KOPT-K1 (cell line): ENCODE results near the gene RFX5.

Source experiments
- H3K27ac ChIP-seq: fragments of 200-600 bp; sonication (generic); 2 replicates; pipeline ENCODE4 v1.5.1; 2016; ENCODE audit warnings: antibody characterized with exemption, mild to moderate bottlenecking, low read depth, low read length; ENCODE audit not compliant: poor library complexity, severe bottlenecking
- H3K36me3 ChIP-seq: fragments of 200-600 bp; sonication (generic); 2 replicates; pipeline ENCODE4 v1.5.1; 2017; ENCODE audit warnings: antibody characterized with exemption, mild to moderate bottlenecking, low read length, moderate library complexity; ENCODE audit not compliant: insufficient read depth
- H3K9me3 ChIP-seq: fragments of 200-600 bp; sonication (generic); 2 replicates; pipeline ENCODE4 v1.5.1; 2017; ENCODE audit warnings: antibody characterized with exemption, low read length, mild to moderate bottlenecking; ENCODE audit not compliant: insufficient read depth, poor library complexity, severe bottlenecking

The RFX5 gene

DNA sequence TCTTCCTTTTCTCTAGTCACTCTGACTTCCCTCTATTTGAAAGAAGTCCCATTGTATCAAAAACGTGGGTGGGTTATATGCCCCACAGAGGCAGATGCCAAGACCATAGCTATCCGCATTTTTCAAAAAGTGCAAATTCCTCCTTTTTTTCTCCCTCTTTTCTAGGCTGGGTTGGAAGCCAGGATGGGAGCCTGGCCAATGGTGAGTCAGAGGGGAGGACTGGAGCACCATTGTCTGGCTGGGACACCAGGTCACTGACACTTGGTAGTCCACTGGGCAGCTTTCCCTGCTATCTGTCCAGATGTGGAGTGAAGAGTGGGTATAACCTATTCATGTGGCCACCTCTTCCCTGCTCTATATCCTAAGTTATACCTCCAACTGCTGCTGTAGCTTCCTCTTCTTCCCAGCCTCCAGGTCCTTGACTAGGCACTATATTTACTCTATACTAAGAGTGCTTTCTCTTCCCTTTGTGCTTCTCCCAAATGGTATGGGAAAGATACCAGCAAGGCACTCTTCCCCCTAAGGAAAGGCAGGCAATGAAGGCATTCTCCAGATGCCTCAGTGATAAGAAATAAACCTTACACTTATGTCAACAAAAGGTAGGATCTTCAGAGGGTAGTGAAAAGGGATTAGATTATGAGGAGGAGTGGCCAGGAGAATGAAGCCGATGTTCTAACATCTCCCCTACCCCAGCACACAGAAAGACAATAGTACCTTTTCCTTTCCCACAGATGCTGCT, 32.7 kb downstream of the RFX5 start:
- H3K9me3 ChIP-seq = no peaks in the 10 kb centered on the region
- peaks cover 90% of the 10 kb centered on the region for H3K36me3 ChIP-seq
- H3K27ac ChIP-seq = no peak overlapping the region

GRCh38 chr1:151313501-151313900, 33.6 kb downstream of the RFX5 start:
- peaks cover 91% of the 10 kb centered on the region for H3K36me3 ChIP-seq
- no peak overlapping the region for H3K27ac ChIP-seq
- no peaks in the 10 kb centered on the region for H3K9me3 ChIP-seq

DNA sequence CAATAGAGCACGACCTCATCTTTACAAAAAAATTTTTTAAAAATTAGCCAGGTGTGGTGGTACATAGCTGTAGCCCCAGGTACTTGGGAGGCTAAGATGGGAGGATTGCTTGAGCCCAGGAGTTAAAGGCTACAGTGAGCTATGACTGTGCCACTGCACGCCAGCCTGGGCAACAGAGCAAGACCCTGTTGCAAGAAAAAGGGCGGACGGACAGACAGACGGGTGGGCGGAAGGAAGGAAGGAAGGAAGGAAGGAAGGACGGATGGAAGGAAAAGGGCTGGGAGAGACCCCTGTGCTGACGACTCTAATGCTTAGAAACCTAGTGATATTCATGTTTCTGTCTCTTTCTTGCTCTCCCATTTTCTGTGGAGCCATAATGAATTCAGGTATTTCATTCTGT, 34.2 kb downstream of the RFX5 start:
- Histone ChIP-seq H3K27ac (no peak overlapping the region), H3K9me3 (no peaks in the 10 kb centered on the region), H3K36me3 (peaks cover 96% of the 10 kb centered on the region)

GRCh38 chr1:151312411-151312810, 34.6 kb downstream of the RFX5 start:
- Histone ChIP-seq H3K36me3 (peaks cover 96% of the 10 kb centered on the region), H3K9me3 (no peaks in the 10 kb centered on the region), H3K27ac (no peak overlapping the region)

GRCh38 chr1:151311589-151312331, 35.3 kb downstream of the RFX5 start:
- no peaks in the 10 kb centered on the region for H3K9me3 ChIP-seq
- peaks cover 99% of the 10 kb centered on the region for H3K36me3 ChIP-seq
- no peak overlapping the region for H3K27ac ChIP-seq

DNA sequence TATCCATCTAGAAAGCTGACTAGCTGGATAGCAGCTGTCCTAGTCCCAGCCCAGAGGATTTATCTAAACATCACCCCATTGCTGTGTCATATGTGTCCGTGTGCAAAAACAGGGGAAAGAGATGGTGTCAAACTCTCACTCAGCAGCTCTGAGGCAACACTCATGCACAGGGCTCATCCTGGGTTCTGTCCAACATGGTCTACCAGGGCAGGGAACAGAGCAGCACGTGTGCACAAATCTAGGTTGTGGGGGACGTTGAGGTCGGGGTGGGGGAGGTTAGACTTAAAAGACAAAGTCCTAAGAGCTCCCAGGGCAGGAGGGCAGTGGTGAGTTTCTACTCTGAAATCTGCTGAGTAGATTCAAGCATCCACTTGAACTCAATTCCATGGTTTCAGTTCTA, 36.0 kb downstream of the RFX5 start:
- peaks cover 99% of the 10 kb centered on the region for H3K36me3 ChIP-seq
- no peak overlapping the region for H3K27ac ChIP-seq

GRCh38 chr1:151309811-151310323, 37.2 kb downstream of the RFX5 start:
- Histone ChIP-seq H3K9me3 (no peaks in the 10 kb centered on the region), H3K27ac (no peak overlapping the region), H3K36me3 (peaks cover 99% of the 10 kb centered on the region)

More for the DNA sequence above, 36.0 kb downstream of the RFX5 start:
- no peaks in the 10 kb centered on the region for H3K9me3 ChIP-seq

GRCh38 chr1:151294742-151295462, 52.1 kb downstream of the RFX5 start:
- Histone ChIP-seq H3K36me3 (peaks cover 92% of the 10 kb centered on the region), H3K27ac (no peak overlapping the region), H3K9me3 (no peaks in the 10 kb centered on the region)

DNA sequence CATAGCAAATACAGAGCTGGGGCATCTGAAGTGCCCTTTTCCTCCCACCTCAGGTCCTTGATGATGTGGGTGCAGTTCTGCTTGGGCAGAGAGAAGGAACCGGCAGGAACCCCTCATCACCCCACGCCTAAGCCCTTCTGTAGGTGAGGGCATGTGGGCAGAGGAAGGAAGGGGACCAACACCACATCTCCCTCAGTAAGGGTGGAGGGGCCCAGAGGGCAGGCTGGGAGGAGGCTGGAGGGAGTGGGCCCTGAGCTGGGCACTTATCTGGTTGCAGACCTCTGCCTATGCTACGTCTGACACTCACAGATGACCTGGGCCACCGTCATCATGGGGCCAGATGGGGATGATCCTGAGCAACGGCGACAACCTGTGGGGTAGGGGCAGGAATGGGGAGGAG, 54.0 kb downstream of the RFX5 start:
- Histone ChIP-seq H3K9me3 (no peaks in the 10 kb centered on the region), H3K36me3 (peaks cover 92% of the 10 kb centered on the region), H3K27ac (peak overlapping the region; percentile 73)

DNA sequence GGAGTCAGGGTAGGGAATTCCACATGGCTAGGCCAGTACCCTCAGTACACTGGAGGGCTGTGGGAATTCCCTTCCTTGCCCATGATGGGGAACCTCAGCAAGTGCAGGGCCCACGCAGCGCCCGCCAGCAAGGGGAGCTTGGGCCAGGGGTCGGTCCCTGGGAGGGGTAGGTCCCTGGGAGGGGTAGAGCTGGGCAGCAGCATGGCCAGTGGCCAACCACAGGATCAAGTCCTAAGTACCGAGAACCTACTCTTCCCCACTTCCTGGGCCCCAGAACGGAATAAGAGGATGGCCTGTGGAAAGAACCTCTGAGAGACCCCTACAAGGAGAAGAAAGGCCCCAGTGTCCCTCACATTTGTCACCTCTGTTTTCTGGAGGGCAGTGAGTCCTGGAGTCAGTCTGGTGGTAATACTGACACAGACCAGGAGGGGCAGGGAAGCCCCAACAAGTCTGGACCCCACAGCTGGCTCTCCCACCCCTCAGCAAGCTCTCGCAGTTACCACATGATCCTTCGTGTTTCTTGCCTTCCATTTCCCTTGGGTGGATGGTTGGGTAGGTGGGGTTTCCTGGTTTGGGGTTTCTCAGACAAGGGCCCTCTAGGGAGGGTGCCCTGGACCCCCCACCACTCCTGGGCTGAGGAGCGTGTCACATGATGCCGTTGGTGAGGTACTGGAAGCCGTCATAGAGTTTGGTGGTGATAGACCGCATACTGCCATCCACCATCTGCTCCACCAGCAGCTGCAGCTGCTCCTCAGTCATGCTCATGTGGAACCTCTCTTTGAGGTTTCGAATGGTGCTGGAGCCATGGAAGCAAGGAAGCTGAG, 54.6 kb downstream of the RFX5 start:
- H3K27ac ChIP-seq = peak overlapping the region; percentile 73
- no peaks in the 10 kb centered on the region for H3K9me3 ChIP-seq
- peaks cover 92% of the 10 kb centered on the region for H3K36me3 ChIP-seq

DNA sequence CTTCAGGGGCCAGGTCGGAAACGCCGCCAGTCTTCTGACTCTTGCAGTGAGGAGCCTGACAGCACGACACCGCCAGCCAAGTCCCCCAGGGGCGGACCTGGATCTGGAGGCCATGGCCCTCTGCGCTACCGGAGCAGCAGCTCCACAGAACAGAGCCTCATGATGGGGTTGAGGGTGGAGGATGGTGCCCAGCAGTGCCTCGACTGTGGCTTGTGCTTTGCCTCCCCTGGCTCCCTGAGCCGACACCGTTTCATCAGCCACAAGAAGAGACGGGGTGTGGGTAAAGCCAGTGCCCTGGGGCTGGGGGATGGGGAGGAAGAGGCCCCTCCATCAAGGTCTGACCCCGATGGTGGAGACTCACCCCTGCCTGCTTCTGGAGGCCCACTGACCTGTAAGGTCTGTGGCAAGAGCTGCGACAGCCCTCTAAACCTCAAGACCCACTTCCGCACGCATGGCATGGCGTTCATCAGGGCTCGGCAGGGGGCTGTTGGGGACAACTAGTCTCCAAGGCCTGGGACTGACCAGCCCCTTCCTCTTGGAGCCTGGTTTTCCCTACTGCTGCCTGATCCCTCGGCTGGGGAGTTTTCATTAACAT, 56.2 kb downstream of the RFX5 start:
- peaks cover 92% of the 10 kb centered on the region for H3K36me3 ChIP-seq

More for the DNA sequence above, 56.2 kb downstream of the RFX5 start:
- peak overlapping the region; percentile 36 for H3K27ac ChIP-seq
- H3K9me3 ChIP-seq = no peaks in the 10 kb centered on the region
